Tibial artery (tissue), 4 donors: ENCODE measurements around the gene ROBO2.

Source experiments
- DNase-seq, 2 donors: peaks; one replicate each; pipeline ENCODE4 v3.0.0-alpha.2; 2019
- H3K27ac ChIP-seq, 2 donors: fragments of 200-600 bp; sonication (generic) in 1 of 2; 1 replicate in 1 of 2; 2 replicates in 1 of 2; pipeline ENCODE4 v1.5.1; 2018 to 2019; ENCODE audit warnings: mild to moderate bottlenecking in 1 of 2
- H3K27me3 ChIP-seq, 2 donors: fragments of 200-600 bp; sonication (generic) in 1 of 2; one replicate each; pipeline versions ENCODE4 v1.5.1 to v1.6.0; 2016 to 2019
- H3K36me3 ChIP-seq, 3 donors: fragments of 200-600 bp; sonication (generic) in 2 of 3; one replicate each; pipeline ENCODE4 v1.5.1; 2016 to 2019; ENCODE audit warnings: mild to moderate bottlenecking in 2 of 3
- H3K4me1 ChIP-seq, 4 donors: fragments of 200-600 bp; sonication (generic) in 2 of 4; 1 replicate in 3 of 4; 2 replicates in 1 of 4; pipeline ENCODE4 v1.5.1; 2016 to 2019
- H3K4me3 ChIP-seq, 2 donors: fragments of 200-600 bp; sonication (generic) in 1 of 2; 1 replicate in 1 of 2; 2 replicates in 1 of 2; pipeline ENCODE4 v1.5.1; 2018 to 2019; ENCODE audit warnings: mild to moderate bottlenecking in 2 of 2
- H3K9me3 ChIP-seq, 3 donors: fragments of 200-600 bp; sonication (generic) in 1 of 3; one replicate each; pipeline ENCODE4 v1.5.1; 2016 to 2019
- CTCF ChIP-seq, 2 experiments: fragments of 200-600 bp in 1 of 2; fragments of 450-650 bp in 1 of 2; IDR thresholded peaks; one replicate each; pipeline ENCODE4 v1.5.1; 2017 to 2019; ENCODE audit warnings: antibody characterized with exemption in 2 of 2, mild to moderate bottlenecking in 1 of 2, moderate library complexity in 1 of 2
- intact Hi-C: fragments of 100-400 bp; cut with DNase I; formaldehyde crosslinking; loops from one replicate; pipeline ENCODE4 v1.15.0; 2023; ENCODE audit warnings: low total_unique reads

Gene ROBO2

GRCh38 chr3:77303955-77304699, 264.2 kb downstream of the ROBO2 start:
- Histone ChIP-seq H3K27me3 (no peaks in the 10 kb centered on the region), H3K36me3 (no peaks in the 10 kb centered on the region), H3K4me1 (no peaks in the 10 kb centered on the region), H3K9me3 (no peaks in the 10 kb centered on the region), H3K4me3 (no peak overlapping the region), H3K27ac (no peak overlapping the region)
- intact Hi-C loops: no loop called here
- no peak for DNase-seq
- no peak for TF ChIP-seq CTCF (IDR thresholded peaks at IDR 0.05)

GRCh38 chr3:77304700-77305021, 264.8 kb downstream of the ROBO2 start:
- intact Hi-C loops: no loop called here
- Histone ChIP-seq H3K27ac (no peak overlapping the region), H3K27me3 (no peaks in the 10 kb centered on the region), H3K9me3 (no peaks in the 10 kb centered on the region), H3K4me1 (no peaks in the 10 kb centered on the region), H3K36me3 (no peaks in the 10 kb centered on the region), H3K4me3 (no peak overlapping the region)
- no peak for DNase-seq
- TF ChIP-seq CTCF (IDR thresholded peaks at IDR 0.05): no peak

GRCh38 chr3:77309460-77309859, 269.6 kb downstream of the ROBO2 start:
- Histone ChIP-seq H3K36me3 (no peaks in the 10 kb centered on the region), H3K27me3 (no peaks in the 10 kb centered on the region), H3K4me1 (no peaks in the 10 kb centered on the region), H3K9me3 (no peaks in the 10 kb centered on the region), H3K27ac (no peak overlapping the region), H3K4me3 (no peak overlapping the region)
- no peak for TF ChIP-seq CTCF (IDR thresholded peaks at IDR 0.05)
- DNase-seq: no peak
- intact Hi-C loops: no loop called here

GRCh38 chr3:77313843-77314242, 273.9 kb downstream of the ROBO2 start:
- Histone ChIP-seq H3K36me3 (no peaks in the 10 kb centered on the region), H3K4me1 (no peaks in the 10 kb centered on the region), H3K9me3 (no peaks in the 10 kb centered on the region), H3K27ac (no peak overlapping the region), H3K4me3 (no peak overlapping the region), H3K27me3 (no peaks in the 10 kb centered on the region)
- DNase-seq: no peak
- no peak for TF ChIP-seq CTCF (IDR thresholded peaks at IDR 0.05)
- intact Hi-C loops: no loop called here

- Histone ChIP-seq H3K36me3 (no peaks in the 10 kb centered on the region), H3K9me3 (no peaks in the 10 kb centered on the region), H3K4me3 (no peak overlapping the region), H3K27me3 (no peaks in the 10 kb centered on the region), H3K4me1 (peaks cover 0 to 18% (median 2%) of the 10 kb centered on the region in 4 donors), H3K27ac (no peak overlapping the region)
- intact Hi-C loops: no loop called here
- TF ChIP-seq CTCF (IDR thresholded peaks at IDR 0.05): no peak
- no peak for DNase-seq
These were observed 279.8 kb downstream of the ROBO2 start for GRCh38 chr3:77319711-77320110.

GRCh38 chr3:77320514-77320913, 280.6 kb downstream of the ROBO2 start:
- Histone ChIP-seq H3K27me3 (no peaks in the 10 kb centered on the region), H3K36me3 (no peaks in the 10 kb centered on the region), H3K4me1 (peaks cover 0 to 24% (median 2%) of the 10 kb centered on the region in 4 donors), H3K4me3 (no peak overlapping the region), H3K9me3 (no peaks in the 10 kb centered on the region), H3K27ac (no peak overlapping the region)
- TF ChIP-seq CTCF (IDR thresholded peaks at IDR 0.05): peak; percentile 41 to 65
- intact Hi-C loops: no loop called here
- DNase-seq: no peak
